Retinal pigment epithelial cell (primary cell): ENCODE measurements around the gene SCN11A.

Experiments
- DNase-seq: peaks from one replicate; pipeline ENCODE4 v3.0.0-alpha.2; 2010; ENCODE audit warnings: low read depth
- H3K4me3 ChIP-seq: 2 replicates; pipeline ENCODE4 v1.5.1; 2011; ENCODE audit warnings: mild to moderate bottlenecking, low read length, control low read depth, moderate library complexity
- TF ChIP-seq, protein P1 (sequence below): conservative IDR thresholded peaks from 2 replicates; pipeline ENCODE4 v1.5.1; 2011; ENCODE audit warnings: low read depth, low read length, control low read depth, inconsistent platforms

The SCN11A gene

GRCh38 chr3:39097716-39098472, 46.1 kb upstream of the SCN11A start:
- TF ChIP-seq, protein P1, sequence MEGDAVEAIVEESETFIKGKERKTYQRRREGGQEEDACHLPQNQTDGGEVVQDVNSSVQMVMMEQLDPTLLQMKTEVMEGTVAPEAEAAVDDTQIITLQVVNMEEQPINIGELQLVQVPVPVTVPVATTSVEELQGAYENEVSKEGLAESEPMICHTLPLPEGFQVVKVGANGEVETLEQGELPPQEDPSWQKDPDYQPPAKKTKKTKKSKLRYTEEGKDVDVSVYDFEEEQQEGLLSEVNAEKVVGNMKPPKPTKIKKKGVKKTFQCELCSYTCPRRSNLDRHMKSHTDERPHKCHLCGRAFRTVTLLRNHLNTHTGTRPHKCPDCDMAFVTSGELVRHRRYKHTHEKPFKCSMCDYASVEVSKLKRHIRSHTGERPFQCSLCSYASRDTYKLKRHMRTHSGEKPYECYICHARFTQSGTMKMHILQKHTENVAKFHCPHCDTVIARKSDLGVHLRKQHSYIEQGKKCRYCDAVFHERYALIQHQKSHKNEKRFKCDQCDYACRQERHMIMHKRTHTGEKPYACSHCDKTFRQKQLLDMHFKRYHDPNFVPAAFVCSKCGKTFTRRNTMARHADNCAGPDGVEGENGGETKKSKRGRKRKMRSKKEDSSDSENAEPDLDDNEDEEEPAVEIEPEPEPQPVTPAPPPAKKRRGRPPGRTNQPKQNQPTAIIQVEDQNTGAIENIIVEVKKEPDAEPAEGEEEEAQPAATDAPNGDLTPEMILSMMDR, result no peak
- no peak overlapping the region for H3K4me3 ChIP-seq
- no peak for DNase-seq

- TF ChIP-seq, protein P1, result no peak
- no peak overlapping the region for H3K4me3 ChIP-seq
- no peak for DNase-seq
These were observed 45.0 kb upstream of the SCN11A start for GRCh38 chr3:39096775-39097174.

- TF ChIP-seq, protein P1, result no peak
- no peak overlapping the region for H3K4me3 ChIP-seq
- DNase-seq, result no peak
These were observed 44.0 kb upstream of the SCN11A start for GRCh38 chr3:39095778-39096177.

GRCh38 chr3:39094851-39095677, 43.3 kb upstream of the SCN11A start:
- no peak for DNase-seq
- no peak overlapping the region for H3K4me3 ChIP-seq
- TF ChIP-seq, protein P1, result no peak

DNA sequence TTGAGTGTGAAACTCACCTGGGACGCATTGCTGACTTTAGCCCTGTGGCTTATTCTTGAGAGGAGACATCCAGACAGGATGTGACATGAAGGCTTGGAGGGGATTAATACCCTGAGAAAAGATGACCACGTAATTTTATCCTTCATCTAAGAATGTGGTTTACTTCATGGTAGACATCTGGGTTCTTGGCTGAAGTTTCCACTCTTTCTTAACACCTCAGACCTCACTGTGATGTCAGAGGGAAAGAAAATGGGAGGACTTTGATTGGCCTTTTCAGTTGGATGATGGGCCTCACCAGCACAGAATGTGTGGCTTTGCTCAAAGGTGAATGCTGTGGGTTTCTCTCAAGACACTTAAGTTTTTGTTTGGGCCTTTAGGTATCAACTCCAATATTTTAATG, 39.2 kb upstream of the SCN11A start:
- TF ChIP-seq, protein P1, result no peak
- DNase-seq, result no peak
- H3K4me3 ChIP-seq, result no peak overlapping the region

- TF ChIP-seq, protein P1, result no peak
- H3K4me3 ChIP-seq, result no peak overlapping the region
- DNase-seq, result no peak
These were observed 37.1 kb upstream of the SCN11A start for GRCh38 chr3:39088889-39089288.

- H3K4me3 ChIP-seq, result no peak overlapping the region
- TF ChIP-seq, protein P1, result no peak
- DNase-seq, result no peak
These were observed 36.7 kb upstream of the SCN11A start for GRCh38 chr3:39088456-39088855.
